Stimulated activated CD8-positive, alpha-beta memory T cell treated with anti-CD3 and anti-CD28 coated beads, Interleukin-7, amount 100 ng/mL, for 1 hour (primary cell): ENCODE data around the gene CCDC157.
A peak's percentile ranks its signal among the peaks of the same experiment; 100 is the strongest.

Experiments
- DNase-seq, 2 donors: peaks; one replicate each; pipeline ENCODE4 v3.0.0-alpha.2; 2020; ENCODE audit warnings: low read depth in 2 of 2

The CCDC157 gene

GRCh38 chr22:30413745-30414524, 57.1 kb downstream of the CCDC157 start:
- DNase-seq, result no peak

GRCh38 chr22:30414525-30415047, 57.8 kb downstream of the CCDC157 start:
- DNase-seq, result no peak

DNA sequence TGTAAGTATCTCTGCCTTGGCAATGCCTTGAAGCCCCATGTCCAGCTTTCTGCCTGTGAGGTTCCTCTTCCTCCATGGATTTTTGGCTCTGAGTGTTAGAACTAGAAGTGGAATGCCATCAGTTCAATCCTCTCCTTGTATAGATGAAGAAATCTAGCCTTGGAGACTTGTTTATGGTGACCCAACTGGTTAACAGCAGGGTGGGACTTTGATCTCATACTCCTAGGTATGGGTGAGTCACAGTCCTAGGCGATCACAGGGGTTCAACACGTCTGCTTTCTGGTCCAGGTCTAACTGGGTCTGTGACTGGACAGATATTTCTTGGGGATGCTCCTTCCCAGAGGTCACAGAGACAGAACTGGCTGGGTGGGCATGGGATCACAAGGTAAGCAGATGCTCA, 59.6 kb downstream of the CCDC157 start:
- no peak for DNase-seq

DNA sequence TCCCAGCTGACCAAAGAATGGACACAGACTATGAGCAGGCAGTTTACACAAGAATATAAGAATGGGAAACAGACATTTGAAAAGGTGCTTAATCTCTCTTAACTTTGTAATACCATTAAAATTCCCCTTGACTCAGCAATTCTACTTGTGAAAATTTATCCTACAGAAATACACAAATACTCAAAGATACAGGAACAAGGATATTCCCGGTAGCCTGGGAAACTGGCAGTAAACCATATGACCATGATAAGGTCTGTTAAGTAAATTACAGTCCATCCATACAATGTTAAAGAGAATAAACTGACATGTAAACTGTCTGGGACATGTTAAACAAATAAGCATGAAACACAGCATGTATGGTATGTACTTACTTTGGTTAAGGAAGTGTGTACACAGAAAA, 60.0 kb downstream of the CCDC157 start:
- no peak for DNase-seq

- no peak for DNase-seq
Observed at GRCh38 chr22:30420347-30421125, 63.7 kb downstream of the CCDC157 start.

DNA sequence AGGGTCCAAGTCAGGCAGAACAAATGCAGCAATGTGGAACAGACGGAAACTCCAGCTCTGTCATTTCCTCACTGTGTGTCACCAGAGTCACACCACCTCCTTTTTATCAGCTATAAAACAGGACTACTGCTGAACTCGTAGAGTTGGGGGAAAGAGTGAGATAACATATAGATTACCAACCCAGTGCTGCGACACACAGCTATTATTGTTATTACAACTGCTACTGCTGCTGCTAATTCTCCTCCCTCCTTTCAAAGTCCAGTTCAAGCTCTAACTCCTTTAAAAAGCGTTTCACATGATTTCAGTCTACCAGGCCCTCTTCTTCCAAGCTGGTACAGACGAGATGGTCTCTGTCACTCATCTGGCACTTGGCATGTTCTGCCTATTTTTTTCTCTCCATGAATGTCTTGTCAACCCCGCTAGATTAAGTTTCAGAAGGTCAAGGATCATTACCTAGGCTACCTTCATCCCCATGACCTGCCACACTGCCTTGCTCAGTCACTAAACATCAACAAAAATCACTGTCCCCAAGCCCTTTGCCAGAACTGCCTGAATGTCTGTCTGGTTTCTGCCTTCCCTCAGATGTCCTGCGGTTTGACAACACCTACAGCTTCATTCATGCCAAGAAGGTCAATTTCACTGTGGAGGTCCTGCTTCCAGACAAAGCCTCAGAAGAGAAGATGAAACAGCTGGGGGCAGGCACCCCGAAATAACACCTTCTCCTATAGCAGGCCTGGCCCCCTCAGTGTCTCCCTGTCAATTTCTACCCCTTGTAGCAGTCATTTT, 65.1 kb downstream of the CCDC157 start:
- DNase-seq, result no peak

DNA sequence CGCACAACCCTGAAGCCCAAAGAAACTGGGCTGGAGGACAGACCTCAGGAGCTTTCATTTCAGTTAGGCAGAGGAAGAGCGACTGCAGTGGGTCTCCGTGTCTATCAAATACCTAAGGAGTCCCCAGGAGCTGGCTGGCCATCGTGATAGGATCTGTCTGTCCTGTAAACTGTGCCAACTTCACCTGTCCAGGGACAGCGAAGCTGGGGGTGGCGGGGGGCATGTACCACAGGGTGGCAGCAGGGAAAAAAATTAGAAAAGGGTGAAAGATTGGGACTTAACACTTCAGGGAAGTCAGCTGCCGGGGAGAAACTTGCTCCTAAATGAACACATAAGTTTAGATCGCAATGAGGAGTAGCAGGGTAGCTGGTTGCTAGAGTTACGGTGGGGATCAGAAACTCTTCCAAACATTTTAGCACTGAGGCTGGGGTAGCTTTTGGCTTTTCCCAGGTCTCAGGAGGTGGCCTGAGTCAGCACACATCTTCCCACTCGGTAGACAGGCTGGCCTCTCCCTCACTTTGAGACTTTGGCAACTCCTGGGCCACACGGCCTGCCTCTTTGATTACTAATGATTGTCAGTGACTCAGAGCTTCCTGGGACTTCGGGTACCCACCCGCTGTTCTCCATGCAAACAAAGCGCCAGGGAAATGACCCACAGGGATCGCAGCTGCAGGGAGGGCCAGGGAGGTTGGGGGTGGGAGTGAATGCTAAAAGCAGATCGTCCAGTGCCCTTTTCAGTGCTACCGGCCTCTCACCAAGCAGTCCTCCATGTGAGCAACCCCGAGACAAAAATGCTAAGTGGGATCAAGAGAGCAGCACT, 65.9 kb downstream of the CCDC157 start:
- DNase-seq, result no peak

DNA sequence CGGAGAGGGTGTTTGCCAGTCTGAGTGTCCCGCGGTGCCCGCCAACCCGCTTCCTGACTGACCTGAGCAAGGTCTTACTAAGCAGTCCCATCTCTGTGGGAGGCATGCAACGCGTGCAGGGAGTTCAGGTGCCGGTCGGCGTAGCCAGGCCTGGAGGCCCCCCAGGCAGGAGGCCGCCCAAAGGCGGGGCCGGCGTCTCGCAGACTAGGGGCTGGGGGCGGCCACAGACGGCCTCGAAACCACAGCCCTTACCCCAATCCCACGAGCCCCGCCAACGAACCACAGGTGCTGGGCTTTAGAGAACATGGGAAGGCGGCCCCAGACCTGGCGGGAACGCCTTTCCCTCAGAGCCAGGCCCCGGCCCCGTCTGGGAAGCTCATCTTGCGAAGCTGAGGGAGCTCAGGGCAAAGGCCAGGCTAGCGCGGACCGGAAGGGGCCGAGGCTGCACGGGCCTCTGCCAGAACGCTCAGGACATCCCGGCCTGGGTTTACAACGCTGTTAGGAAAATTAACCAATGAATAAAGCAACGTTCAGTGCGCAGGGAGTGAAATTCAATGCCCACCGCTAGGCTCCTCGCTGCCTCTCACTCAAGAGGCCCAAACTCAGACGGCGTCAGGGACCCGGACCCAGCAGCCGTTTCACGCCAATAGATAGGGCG, 66.6 kb downstream of the CCDC157 start:
- no peak for DNase-seq

DNA sequence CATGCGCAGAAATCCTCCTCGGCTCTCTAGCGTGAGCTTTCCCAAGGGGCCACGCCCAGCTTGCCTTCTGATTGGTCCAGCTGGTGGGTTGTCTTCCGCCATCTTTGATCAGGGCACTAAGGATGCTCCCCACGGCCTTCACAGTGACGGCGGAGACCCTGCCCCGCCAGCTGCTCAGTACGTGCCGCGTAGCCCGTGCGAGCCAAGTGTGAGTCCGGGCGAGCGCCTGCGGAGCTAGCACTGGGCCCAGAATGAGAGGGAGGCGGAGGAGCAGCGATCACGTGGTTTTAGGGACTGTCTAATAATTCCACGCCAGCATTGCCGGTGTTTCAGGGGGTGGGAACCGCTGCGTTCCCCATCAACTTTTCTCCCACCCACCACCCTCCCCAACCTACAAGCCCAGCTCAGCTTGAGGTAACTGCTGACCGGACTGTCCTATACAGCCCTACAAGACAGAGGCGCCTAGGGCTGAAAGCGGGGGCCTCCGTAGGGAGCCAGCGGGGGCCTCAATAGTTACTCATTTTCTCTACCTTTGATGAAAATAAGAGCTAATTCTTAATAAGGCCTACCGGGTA, 67.2 kb downstream of the CCDC157 start:
- peak; percentile 90 to 92 for DNase-seq

DNA sequence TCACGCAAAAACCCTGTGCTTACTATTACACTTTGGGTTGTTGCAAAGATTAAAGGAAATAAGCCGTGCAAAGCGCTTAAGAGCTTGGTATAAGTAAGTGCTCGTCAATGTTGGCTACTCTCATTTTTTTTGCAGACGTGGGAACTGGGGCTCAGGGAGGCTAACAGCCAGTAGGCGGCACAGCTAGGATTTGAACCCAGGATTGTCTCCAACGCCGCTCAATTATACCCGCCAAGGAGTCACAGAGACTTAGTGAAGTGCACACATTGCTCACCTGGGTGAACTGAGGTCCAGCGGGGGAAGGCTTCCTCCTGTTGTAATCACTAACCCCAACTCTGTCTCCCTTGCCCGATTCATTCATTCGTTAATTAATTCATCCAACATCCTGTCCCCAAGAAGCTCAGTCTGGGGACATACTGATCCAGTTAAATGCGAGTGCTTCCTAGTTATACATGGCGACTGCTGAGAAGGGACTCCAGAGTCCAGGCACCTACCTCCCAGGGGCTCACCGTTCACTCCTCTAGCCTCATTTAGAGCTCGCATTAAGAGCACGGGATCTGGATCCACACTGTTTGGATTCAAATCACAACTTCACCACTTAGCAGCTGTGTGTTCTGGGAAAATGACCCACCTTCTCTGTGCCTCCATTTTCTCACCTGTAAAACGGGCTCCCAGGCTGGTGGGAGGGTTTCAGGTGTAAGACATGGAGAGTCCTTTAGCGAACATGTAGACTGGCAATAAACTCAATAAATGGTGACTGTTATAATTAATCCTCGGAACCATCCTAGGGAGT, 67.9 kb downstream of the CCDC157 start:
- no peak for DNase-seq

- no peak for DNase-seq
Observed at GRCh38 chr22:30425327-30425615, 68.5 kb downstream of the CCDC157 start.

DNA sequence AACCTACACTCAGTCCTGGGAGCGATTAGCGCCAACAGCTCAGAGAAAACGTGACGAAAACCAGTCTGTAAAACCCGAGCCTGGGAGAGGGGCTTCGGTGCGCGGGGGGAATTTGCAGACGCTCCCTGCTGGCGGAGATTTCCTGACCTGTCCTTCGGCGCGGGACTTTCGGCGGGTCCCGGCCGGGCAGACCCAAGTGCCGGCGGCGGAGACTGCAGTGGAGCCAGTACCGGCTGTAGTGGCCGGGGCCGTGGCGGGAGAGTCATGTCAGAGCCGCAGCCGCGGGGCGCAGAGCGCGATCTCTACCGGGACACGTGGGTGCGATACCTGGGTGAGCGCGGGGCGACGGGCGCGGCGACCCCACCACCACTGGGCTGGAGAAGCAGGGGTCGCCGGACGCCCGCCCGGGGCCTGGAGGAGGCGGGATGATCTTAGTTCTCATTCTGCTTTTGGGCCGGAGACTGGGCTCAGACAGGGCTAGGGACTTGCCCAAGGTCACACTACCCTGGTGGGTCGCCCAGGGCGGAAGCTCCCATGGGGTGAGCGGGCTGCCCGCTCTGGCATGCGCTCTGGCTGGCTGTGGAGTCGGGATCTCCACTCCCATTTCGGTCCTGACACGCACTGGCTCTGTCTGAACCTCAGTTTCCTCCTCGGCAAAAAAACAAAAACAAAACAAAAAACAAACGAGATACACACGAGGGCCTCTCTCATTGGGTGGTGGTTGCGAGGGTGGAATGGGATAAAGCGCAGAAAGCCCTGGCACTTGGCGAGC, 69.0 kb downstream of the CCDC157 start, which contains the start of gene MTFP1:
Gene MTFP1 (plus strand): TSS at position 153 of the 772 bp plus-strand sequence. CDS start 112 bp downstream, at position 265.
- no peak for DNase-seq
